ENCODE measurements around the gene SUSD6.

SUSD6 gene

GRCh38 chr14:69614592-69614991 lies 3.2 kb downstream of the SUSD6 start:
- Histone ChIP-seq H3K4me1 (ENCODE audit: control insufficient read depth, low read length) (peaks cover 82% of the 10 kb centered on the region), H3K9me2 (replicated peaks; ENCODE audit: control insufficient read depth, low read length) (no peaks in the 10 kb centered on the region), H4K20me1 (ENCODE audit: control insufficient read depth, insufficient read depth, low read depth, low read length) (no peaks in the 10 kb centered on the region), H3K27me3 (ENCODE audit: control insufficient read depth, low read length) (no peaks in the 10 kb centered on the region), H3K4me2 (ENCODE audit: low read length) (peak overlapping the region; percentile 94), H3K27ac (ENCODE audit: low read depth, low read length) (peak overlapping the region; percentile 92), H3F3A (ENCODE audit: control insufficient read depth, insufficient read depth) (peaks cover 34% of the 10 kb centered on the region), H3K79me2 (ENCODE audit: control insufficient read depth, low read length) (peaks cover 64% of the 10 kb centered on the region), H3K36me3 (ENCODE audit: control insufficient read depth, low read length) (peaks cover 49% of the 10 kb centered on the region), H3K4me3 (ENCODE audit: low read length) (peak overlapping the region; percentile 95), H3K9me3 (ENCODE audit: control insufficient read depth, insufficient read depth, low read length) (no peaks in the 10 kb centered on the region)
- TF ChIP-seq CTCF (IDR thresholded peaks at IDR 0.05; ENCODE audit: low read depth, low read length, poor library complexity, severe bottlenecking) (no peak), EZH2phosphoT487 (IDR thresholded peaks at IDR 0.05; ENCODE audit: borderline replicate concordance, low read length) (no peak)

GRCh38 chr14:69615121-69615495 lies 3.7 kb downstream of the SUSD6 start:
- H3K9me3 ChIP-seq (ENCODE audit: control insufficient read depth, insufficient read depth, low read length), result no peaks in the 10 kb centered on the region
- H3K36me3 ChIP-seq (ENCODE audit: control insufficient read depth, low read length), result peaks cover 50% of the 10 kb centered on the region
- H3K79me2 ChIP-seq (ENCODE audit: control insufficient read depth, low read length), result peaks cover 69% of the 10 kb centered on the region
- H3F3A ChIP-seq (ENCODE audit: control insufficient read depth, insufficient read depth), result peaks cover 34% of the 10 kb centered on the region
- H3K27me3 ChIP-seq (ENCODE audit: control insufficient read depth, low read length), result no peaks in the 10 kb centered on the region
- peaks cover 82% of the 10 kb centered on the region for H3K4me1 ChIP-seq (ENCODE audit: control insufficient read depth, low read length)
- H3K27ac ChIP-seq (ENCODE audit: low read depth, low read length), result peak overlapping the region; percentile 92
- 0 out of 2 replicates have a peak, but pooled peaks cover 2% of the 10 kb centered on the region for H4K20me1 ChIP-seq (ENCODE audit: control insufficient read depth, insufficient read depth, low read depth, low read length)
- H3K4me3 ChIP-seq (ENCODE audit: low read length), result peak overlapping the region; percentile 95
- TF ChIP-seq CTCF (IDR thresholded peaks at IDR 0.05; ENCODE audit: low read depth, low read length, poor library complexity, severe bottlenecking), result no peak
- no peak for TF ChIP-seq EZH2phosphoT487 (IDR thresholded peaks at IDR 0.05; ENCODE audit: borderline replicate concordance, low read length)
- H3K4me2 ChIP-seq (ENCODE audit: low read length), result peak overlapping the region; percentile 94
- H3K9me2 ChIP-seq (replicated peaks; ENCODE audit: control insufficient read depth, low read length), result no peaks in the 10 kb centered on the region

GRCh38 chr14:69615496-69616407 lies 4.4 kb downstream of the SUSD6 start:
- no peaks in the 10 kb centered on the region for H3K9me3 ChIP-seq (ENCODE audit: control insufficient read depth, insufficient read depth, low read length)
- H3F3A ChIP-seq (ENCODE audit: control insufficient read depth, insufficient read depth), result peaks cover 34% of the 10 kb centered on the region
- peak overlapping the region; percentile 95 for H3K4me3 ChIP-seq (ENCODE audit: low read length)
- no peaks in the 10 kb centered on the region for H3K27me3 ChIP-seq (ENCODE audit: control insufficient read depth, low read length)
- H3K79me2 ChIP-seq (ENCODE audit: control insufficient read depth, low read length), result peaks cover 76% of the 10 kb centered on the region
- peak overlapping the region; percentile 92 for H3K27ac ChIP-seq (ENCODE audit: low read depth, low read length)
- 0 out of 2 replicates have a peak, but pooled peaks cover 3% of the 10 kb centered on the region for H4K20me1 ChIP-seq (ENCODE audit: control insufficient read depth, insufficient read depth, low read depth, low read length)
- no peak for TF ChIP-seq CTCF (IDR thresholded peaks at IDR 0.05; ENCODE audit: low read depth, low read length, poor library complexity, severe bottlenecking)
- no peak for TF ChIP-seq EZH2phosphoT487 (IDR thresholded peaks at IDR 0.05; ENCODE audit: borderline replicate concordance, low read length)
- H3K4me2 ChIP-seq (ENCODE audit: low read length), result peak overlapping the region; percentile 94
- H3K36me3 ChIP-seq (ENCODE audit: control insufficient read depth, low read length), result peaks cover 52% of the 10 kb centered on the region
- H3K9me2 ChIP-seq (replicated peaks; ENCODE audit: control insufficient read depth, low read length), result no peaks in the 10 kb centered on the region
- peaks cover 81% of the 10 kb centered on the region for H3K4me1 ChIP-seq (ENCODE audit: control insufficient read depth, low read length)

Measured in DOHH2 (cell line).